HG02571 (cell line): Measurements from ENCODE around the gene NUDT13.

ENCODE experiments used
- ATAC-seq: cut with Tn5 transposase; IDR thresholded peaks from one replicate; pipeline ENCODE4 v1.9.1; 2021; ENCODE audit warnings: mild to moderate bottlenecking, moderate library complexity; ENCODE audit not compliant: unreplicated experiment

Gene NUDT13

GRCh38 chr10:73161079-73161478 is 50.8 kb downstream of the NUDT13 start:
- ATAC-seq = no peak

GRCh38 chr10:73161662-73162061 is 51.4 kb downstream of the NUDT13 start:
- ATAC-seq = no peak

- ATAC-seq = no peak
Observed at GRCh38 chr10:73163096-73163495, 52.8 kb downstream of the NUDT13 start.

- no peak for ATAC-seq
Observed at GRCh38 chr10:73166972-73167371, 56.7 kb downstream of the NUDT13 start.

- ATAC-seq = no peak
Observed at GRCh38 chr10:73167458-73167782, 57.2 kb downstream of the NUDT13 start.

GRCh38 chr10:73167783-73168464 is 57.7 kb downstream of the NUDT13 start, which contains the start of the genes ECD and FAM149B1:
TSS of gene ECD (minus strand) at chr10:73168008. CDS start at chr10:73163937, 4,071 bp downstream.
TSS of gene FAM149B1 (plus strand) at chr10:73168119. CDS start at chr10:73168340, 221 bp downstream.
- peak; percentile 88 for ATAC-seq

- no peak for ATAC-seq
Observed at GRCh38 chr10:73168465-73168803, 58.2 kb downstream of the NUDT13 start.

GRCh38 chr10:73169320-73169719 is 59.1 kb downstream of the NUDT13 start:
- ATAC-seq = no peak

- ATAC-seq = no peak
Observed at GRCh38 chr10:73172867-73173266, 62.6 kb downstream of the NUDT13 start.

GRCh38 chr10:73174148-73174925 is 64.1 kb downstream of the NUDT13 start:
- ATAC-seq = no peak
